ENCODE data around the gene RYR3.

DNA sequence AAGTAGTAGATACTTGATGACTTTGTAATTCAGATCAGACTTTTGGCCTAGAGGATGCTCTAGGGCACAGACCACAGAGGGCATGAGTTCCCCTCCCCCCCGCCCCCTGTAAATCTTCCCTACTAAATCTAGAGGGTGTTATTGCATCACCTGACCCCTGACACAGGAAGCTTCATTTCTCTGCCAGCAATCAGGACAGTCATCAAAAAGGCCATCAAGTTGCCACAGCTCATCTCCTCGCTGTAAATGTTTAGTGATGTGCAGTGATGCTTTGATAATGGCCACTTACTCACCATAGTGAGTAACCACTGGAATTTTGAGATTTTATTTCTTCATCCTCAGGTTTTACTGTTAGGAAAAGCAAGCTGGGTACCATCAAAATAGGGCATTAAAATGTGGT is 368.3 kb downstream of the RYR3 start:
- TF ChIP-seq PREB (CRISPR knock-in tag; IDR thresholded peaks at IDR 0.05): no peak
- TF ChIP-seq ZNF274 (CRISPR knock-in tag; IDR thresholded peaks at IDR 0.05): no peak
- TF ChIP-seq, protein P1, sequence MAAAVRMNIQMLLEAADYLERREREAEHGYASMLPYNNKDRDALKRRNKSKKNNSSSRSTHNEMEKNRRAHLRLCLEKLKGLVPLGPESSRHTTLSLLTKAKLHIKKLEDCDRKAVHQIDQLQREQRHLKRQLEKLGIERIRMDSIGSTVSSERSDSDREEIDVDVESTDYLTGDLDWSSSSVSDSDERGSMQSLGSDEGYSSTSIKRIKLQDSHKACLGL (CRISPR knock-in tag; IDR thresholded peaks at IDR 0.05): no peak
- TF ChIP-seq, protein P2, sequence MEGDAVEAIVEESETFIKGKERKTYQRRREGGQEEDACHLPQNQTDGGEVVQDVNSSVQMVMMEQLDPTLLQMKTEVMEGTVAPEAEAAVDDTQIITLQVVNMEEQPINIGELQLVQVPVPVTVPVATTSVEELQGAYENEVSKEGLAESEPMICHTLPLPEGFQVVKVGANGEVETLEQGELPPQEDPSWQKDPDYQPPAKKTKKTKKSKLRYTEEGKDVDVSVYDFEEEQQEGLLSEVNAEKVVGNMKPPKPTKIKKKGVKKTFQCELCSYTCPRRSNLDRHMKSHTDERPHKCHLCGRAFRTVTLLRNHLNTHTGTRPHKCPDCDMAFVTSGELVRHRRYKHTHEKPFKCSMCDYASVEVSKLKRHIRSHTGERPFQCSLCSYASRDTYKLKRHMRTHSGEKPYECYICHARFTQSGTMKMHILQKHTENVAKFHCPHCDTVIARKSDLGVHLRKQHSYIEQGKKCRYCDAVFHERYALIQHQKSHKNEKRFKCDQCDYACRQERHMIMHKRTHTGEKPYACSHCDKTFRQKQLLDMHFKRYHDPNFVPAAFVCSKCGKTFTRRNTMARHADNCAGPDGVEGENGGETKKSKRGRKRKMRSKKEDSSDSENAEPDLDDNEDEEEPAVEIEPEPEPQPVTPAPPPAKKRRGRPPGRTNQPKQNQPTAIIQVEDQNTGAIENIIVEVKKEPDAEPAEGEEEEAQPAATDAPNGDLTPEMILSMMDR (CRISPR knock-in tag; IDR thresholded peaks at IDR 0.05): no peak
- no peak for TF ChIP-seq ESRRA (CRISPR knock-in tag; IDR thresholded peaks at IDR 0.05; ENCODE audit: low read depth)
- no peak for TF ChIP-seq CBFB (CRISPR knock-in tag; IDR thresholded peaks at IDR 0.05)
- no peak for TF ChIP-seq HOXA7 (CRISPR knock-in tag; IDR thresholded peaks at IDR 0.05)

All from HepG2 (cell line).